HG02943 (cell line): ENCODE results near the gene KLF11.
"Not testable (repeated sequence)": the region's sequence is repeated elsewhere in the genome, so short reads cannot be mapped to it uniquely, and the experiment has no call there.

Experiments used
- ATAC-seq: cut with Tn5 transposase; IDR thresholded peaks from one replicate; pipeline ENCODE4 v1.9.1; 2021; ENCODE audit warnings: mild to moderate bottlenecking, low read depth, moderate library complexity; ENCODE audit not compliant: unreplicated experiment

Gene KLF11

GRCh38 chr2:10022966-10023662 lies 20.2 kb upstream of the KLF11 start:
- ATAC-seq, result no peak

DNA sequence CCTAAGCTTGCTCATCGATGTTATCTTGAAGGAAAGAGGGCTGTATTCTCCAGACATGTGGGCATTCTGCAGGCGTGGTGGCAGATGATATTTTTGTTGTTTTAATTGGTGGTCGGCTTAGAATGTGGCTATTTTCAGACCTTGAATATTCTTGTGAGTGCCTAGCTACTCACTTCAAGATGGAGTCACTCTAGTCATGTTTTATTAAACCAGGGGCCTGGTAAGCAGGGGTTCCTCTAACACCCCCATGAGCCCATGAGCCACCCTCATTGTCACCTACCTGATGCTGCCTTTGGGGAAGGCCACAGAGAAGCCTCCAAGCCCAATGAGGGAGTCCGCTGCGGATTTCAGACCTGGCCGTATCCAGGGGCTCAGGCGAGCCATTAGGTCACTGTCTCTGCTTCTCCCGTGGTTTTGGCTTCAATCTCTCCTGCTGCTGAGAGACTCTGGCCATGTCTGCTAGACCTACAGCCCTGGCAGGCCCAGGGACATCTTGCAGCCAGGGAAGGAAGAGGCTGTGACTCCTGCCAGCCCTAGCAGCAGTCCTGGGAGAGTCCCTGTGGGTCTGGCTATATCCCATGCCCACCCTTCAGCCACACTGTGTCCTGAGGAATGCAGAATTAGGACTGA lies 16.3 kb upstream of the KLF11 start:
- ATAC-seq, result no peak

GRCh38 chr2:10027660-10028330 lies 15.6 kb upstream of the KLF11 start:
- no peak for ATAC-seq

DNA sequence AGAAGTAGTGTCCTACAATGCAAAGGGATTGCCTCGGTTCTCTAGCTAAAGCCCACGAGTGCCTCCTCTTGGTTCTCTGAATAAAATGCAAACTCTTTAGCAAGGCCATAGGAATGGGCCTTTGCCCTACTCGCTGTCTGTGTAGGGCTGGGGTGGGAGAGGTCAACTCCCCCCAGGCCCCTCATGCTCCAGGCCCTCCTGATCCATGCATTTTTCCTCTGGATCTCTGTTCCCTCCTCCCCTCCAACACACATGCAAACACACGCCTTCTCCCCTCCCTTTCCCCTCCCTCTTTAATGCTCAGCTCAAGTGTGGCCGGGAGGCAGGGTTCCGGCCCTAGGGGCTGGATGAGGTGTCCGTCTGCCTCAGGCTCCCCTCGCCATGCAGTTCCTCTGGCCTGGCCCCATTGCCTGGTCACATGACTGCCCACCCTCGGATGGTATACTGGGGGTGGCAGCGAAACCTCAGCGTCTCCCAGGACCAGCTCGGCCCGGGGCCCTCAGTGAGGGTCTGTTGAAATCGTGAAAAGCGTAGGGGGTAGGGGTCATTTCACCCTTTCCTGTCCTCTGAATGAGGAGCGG lies 14.9 kb upstream of the KLF11 start:
- no peak for ATAC-seq

DNA sequence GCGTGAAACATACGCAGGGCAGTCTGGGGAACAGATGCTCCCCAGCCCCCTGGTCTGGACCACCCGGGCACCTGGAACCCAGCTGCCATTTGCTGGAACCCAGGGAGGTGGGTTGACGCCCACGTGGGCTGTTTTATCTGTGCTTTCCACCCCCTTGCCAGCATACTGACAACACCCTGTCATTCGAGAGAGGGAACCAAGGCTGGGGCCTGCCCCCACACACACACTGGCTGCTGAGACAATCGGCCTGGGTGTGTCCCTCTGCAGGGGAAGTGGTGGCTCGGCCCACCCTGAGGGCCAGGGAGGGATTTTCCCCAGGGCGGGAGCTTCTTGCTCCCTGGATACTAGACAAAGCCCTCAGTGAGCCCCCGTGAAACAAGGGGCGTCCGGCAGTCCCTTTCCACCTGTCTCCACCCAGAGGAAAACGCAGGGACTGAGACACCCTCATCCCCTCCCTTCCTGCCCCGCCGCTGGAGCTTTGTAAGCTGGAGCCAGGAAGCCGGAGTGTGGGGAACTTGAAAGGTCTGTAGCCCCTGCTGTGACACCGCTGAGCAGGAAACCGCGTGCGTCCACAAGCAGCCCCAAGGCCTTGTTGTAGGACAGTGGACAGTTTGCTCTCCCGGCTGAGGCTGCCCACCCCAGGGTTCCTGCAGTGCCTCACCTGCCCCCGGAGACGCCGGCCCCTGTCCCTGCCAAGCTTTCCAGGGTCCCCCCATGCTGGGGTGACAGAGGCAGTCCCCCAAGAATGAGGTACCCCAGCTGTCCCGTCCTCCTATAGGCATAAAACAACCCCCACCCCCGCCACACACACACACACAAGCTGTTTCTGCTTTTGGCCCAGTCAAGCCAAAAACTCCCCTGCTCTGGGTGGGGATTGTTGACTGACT lies 14.1 kb upstream of the KLF11 start:
- ATAC-seq, result peak; percentile 53

- ATAC-seq, result no peak
These were observed 13.5 kb upstream of the KLF11 start for GRCh38 chr2:10029875-10030223.

DNA sequence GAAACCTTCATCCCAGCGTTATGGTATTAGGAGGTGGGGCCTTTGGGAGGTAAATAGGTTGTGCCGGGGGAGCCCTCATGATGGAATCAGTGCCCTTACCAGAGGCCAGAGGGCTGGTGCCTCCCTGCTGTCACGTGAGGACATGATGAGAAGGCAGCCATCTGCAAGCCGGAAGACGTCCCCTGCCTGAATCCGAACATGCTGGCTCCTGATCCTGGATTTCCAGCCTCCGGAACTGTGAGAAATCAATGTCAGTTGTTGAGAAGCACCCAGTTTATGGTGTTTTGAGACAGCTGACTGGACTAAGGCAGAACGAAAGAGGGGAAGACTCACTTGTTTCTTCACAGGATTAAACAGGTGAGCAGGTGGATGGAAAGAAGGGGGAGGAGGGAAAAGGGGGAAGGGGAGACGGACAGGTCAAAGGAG lies 13.0 kb upstream of the KLF11 start:
- no peak for ATAC-seq

DNA sequence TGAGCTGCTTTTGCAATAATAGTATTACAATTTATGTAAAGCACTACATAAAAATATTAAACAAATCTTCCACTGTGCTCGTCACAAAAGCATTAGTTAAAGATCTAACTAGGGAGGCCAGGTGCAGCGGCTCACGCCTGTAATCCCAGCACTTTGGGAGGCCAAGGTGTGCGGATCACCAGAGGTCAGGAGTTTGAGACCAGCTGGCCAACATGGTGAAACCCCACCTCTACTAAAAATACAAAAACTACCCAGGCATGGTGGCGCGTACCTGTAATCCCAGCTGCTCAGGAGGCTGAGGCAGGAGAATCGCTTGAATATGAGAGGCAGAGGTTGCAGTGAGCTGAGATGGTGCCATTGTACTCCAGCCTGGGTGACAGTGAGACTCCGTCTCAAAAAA lies 12.6 kb upstream of the KLF11 start:
- not testable (repeated sequence) for ATAC-seq

DNA sequence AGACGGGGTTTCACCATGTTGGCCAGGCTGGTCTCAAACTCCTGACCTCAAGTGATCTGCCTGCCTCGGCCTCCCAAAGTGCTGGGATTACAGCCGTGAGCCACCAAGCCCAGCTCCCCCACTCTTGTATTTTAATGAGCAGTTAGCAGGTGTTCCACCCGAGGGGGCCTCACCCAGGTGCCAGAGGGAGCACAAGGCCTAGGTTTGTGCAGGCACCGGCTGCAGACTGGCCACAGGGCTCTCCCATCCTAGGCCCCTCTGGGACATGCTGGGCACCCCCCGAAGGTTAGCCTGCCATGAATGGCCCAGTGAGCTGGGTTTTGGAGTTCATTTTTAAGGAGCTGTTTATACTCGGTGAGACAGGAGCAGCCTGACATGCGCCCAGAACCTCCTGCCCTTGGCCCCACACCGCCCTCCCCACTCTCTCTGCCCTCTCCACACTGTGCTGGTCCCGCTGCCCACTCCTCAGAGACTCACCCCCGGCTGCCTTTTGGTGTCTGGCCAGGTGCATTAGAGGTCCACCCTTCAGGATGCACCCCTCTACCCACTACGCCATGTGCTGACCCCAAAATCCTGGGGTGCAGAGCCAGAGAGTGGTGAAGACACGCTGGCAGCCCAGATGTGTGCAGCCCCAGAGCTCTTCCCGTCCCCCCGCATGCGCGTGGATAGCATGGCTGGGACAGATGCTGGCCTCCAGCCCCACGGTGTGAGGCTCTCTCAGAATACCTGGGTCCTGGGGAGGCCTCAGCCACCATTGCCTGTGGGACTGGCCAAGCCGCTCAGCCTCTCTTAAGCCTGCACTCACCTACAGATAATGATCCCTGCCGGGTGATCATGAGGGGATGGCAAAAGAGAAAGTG lies 11.2 kb upstream of the KLF11 start:
- no peak for ATAC-seq

DNA sequence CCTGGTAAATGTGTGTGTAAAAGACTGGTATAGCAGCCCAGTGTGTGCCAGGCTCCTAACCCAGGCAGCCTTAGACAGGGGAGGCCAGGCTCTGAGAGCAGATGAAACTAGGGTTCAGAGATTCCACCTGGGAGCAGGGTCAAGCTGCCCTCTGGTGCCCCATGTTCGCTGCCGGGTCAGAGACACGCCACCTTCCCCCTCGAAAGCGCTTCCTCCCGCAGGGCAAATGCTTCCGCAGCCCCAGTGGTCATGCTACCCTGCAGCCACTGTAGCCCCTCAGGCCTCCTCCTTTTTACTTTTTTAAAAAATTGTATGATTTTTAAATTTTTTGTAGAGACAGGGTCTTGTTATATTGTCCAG lies 10.6 kb upstream of the KLF11 start:
- no peak for ATAC-seq

DNA sequence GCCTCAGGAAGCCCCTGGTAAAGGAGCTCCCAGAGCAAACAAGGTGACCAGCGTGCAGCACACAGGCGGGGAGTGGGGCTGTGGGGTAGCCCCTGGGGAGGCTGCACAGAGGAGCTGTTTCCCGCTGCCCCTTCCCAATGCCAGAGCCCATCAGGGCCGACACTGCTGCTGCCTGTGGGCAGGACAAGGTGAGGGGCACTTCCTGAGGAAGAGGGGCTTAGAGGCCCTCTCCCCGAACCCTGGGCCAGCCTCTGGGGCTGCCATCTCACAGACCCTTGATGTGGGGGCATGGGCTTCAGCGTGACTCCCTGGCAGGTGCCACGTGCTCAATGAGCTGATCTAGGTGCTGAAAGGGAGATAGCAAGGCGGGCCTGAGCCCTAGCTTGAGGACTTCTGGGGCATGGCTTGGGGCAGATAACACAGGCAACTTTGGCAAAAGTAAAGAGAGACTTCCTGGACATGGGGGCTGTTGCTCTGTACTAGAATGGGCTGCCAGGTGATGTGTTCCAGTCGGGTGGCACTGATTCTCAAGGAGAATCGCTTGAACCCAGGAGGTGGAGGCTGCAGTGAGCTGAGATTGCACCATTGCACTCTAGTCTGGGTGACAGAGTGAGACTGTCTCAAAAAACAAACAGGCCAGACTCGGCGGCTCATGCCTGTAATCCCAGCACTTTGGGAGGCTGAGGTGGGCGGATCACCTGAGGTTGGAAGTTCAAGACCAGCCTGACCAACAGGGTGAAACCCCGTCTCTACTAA lies 9.9 kb upstream of the KLF11 start:
- ATAC-seq, result no peak

- no peak for ATAC-seq
These were observed 8.9 kb upstream of the KLF11 start for GRCh38 chr2:10034333-10035052.

DNA sequence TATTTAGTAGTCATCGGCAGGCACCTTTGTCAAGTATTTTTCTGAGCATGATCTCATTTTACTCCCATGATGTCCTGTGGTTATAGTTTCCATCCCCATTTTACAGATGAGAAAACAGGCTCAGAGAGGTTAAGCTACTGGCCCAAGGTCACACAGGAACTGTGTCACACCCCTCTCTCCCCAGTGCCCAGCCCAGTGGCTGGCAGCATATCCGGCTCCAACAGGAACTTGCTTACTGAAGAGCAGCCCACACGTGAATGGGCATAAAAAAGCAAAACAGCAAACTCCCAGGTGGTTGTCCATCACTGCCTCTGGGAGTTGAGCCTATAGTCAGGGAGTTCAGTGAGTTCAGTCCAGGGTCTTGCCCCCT lies 8.3 kb upstream of the KLF11 start:
- ATAC-seq, result no peak

DNA sequence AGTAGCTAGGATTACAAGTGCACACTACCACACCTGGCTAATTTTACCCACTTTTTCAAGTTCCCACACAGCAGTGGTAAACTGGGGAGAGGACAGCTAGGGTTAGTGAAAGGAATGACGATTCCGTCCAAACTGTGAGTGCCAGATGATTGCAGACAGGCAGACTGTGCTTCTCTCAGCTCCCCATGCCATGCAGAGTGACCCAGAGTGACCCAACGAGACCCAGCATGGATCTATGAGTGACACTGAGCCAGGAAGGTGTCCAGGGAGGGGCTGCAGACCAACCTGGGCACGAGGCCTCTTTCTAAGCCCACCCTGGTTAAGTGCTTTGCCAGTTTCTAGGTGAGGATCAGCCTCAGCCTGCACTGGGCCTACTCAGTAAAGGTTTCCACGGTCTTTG lies 7.7 kb upstream of the KLF11 start:
- no peak for ATAC-seq

DNA sequence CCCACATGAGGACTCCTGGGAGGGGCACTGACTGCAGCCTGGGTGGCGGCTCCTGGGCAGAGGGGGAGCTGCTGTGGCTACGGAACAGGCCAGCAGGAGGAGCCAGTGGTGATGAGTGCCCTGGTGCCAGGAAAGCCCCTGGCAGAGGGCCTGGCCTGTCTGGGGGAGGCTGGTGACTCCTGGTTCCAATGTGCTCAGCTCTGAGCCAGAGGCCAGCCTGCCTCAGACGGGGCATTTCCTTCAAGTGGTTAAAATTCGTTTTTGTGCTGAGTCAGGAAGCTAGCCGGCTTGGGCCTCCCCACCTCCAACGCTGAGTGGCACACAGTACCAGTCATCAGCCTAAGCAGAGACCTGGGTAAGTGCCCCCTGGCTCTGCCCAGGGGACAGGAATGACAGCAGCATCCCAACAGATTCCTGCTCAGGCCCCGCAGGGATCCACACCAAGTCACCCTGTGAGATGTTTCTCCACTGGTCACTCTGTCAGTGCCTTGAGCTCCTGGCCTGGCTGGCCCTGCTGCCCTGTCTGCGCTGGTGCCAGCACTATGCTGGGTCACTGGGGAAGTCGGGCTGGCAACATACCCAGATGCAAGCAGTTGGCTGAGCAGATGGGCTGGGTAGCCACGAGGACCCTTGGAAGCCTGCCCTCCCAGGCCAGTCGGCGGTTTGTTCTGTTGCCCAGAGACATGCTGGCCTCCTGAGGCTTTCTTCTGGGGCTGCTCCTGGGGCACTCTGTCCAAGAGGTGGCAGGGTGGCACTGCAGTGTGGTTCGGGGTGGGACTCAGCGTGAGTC lies 7.1 kb upstream of the KLF11 start:
- no peak for ATAC-seq

GRCh38 chr2:10038123-10038522 lies 5.2 kb upstream of the KLF11 start:
- no peak for ATAC-seq

DNA sequence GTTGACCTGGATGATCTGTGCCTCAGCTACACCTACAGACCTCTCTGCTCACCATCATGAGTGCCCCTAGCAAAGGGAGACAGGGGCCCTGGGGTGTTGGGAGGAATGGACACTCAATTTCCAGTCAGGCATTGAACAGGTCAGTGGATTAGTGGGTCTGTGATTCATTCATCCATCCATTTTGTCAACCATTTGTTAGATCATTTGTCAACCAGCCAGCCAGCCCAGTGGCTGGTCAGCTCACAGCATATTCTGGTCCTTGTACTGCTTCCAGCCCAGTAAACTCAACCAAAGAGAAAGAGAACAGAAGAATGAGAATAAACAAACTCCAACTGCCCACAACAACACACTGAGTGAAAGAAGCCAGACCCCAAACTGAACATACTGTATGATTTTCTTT lies 4.6 kb upstream of the KLF11 start:
- no peak for ATAC-seq
